Neutrophil (primary cell): Measurements from ENCODE around the gene EPN2.
"Not testable (repeated sequence)": the region's sequence is repeated elsewhere in the genome, so short reads cannot be mapped to it uniquely, and the experiment has no call there.

ENCODE experiments used
- H3K27ac ChIP-seq: fragments of 200-600 bp; sonication (generic); 2 replicates; pipeline ENCODE4 v1.5.1; 2016; ENCODE audit warnings: mild to moderate bottlenecking, moderate library complexity
- H3K27me3 ChIP-seq: fragments of 200-600 bp; sonication (generic); 2 replicates; pipeline ENCODE4 v1.6.0; 2016; ENCODE audit warnings: mild to moderate bottlenecking
- H3K36me3 ChIP-seq: fragments of 200-600 bp; sonication (generic); 2 replicates; pipeline ENCODE4 v1.5.1; 2017
- H3K4me1 ChIP-seq, 2 experiments: fragments of 200-600 bp in 1 of 2; sonication (generic) in 1 of 2; 1 replicate in 1 of 2; 2 replicates in 1 of 2; pipeline versions ENCODE4 v1.5.1 to v1.6.1; 2013 to 2016; ENCODE audit warnings: low read depth in 1 of 2, low read length in 1 of 2, mild to moderate bottlenecking in 1 of 2, moderate library complexity in 1 of 2; ENCODE audit not compliant: control insufficient read depth in 1 of 2, insufficient read depth in 1 of 2
- H3K4me3 ChIP-seq, 2 experiments: fragments of 200-600 bp in 1 of 2; sonication (generic) in 1 of 2; 1 replicate in 1 of 2; 2 replicates in 1 of 2; pipeline ENCODE4 v1.5.1; 2013 to 2016; ENCODE audit warnings: low read depth in 1 of 2, low read length in 1 of 2, mild to moderate bottlenecking in 1 of 2, moderate library complexity in 1 of 2
- H3K9me3 ChIP-seq: fragments of 200-600 bp; sonication (generic); 2 replicates; pipeline ENCODE4 v1.5.1; 2016
- CTCF ChIP-seq: fragments of 200-600 bp; sonication (generic); IDR thresholded peaks from 2 replicates; pipeline ENCODE4 v1.5.1; 2016; ENCODE audit warnings: antibody characterized with exemption

EPN2 gene

GRCh38 chr17:19226610-19227588, 10.3 kb upstream of the EPN2 start:
- H3K27me3 ChIP-seq, H3K36me3 ChIP-seq, H3K4me3 ChIP-seq, H3K9me3 ChIP-seq, H3K27ac ChIP-seq, H3K4me1 ChIP-seq: not testable (repeated sequence)

GRCh38 chr17:19234676-19235075, 2.5 kb upstream of the EPN2 start:
- not testable (repeated sequence) for H3K9me3 ChIP-seq, H3K36me3 ChIP-seq, H3K27ac ChIP-seq, H3K4me3 ChIP-seq
- peaks cover 26% of the 10 kb centered on the region for H3K27me3 ChIP-seq
- H3K4me1 ChIP-seq: peaks cover 7 to 11% of the 10 kb centered on the region in 2 experiments

- H3K4me1 ChIP-seq: peaks cover 7 to 11% of the 10 kb centered on the region in 2 experiments
- not testable (repeated sequence) for H3K4me3 ChIP-seq, H3K36me3 ChIP-seq, H3K27ac ChIP-seq, H3K9me3 ChIP-seq
- H3K27me3 ChIP-seq: peaks cover 45% of the 10 kb centered on the region
These were observed 621 bp upstream of the EPN2 start for GRCh38 chr17:19236351-19237138.

GRCh38 chr17:19237389-19238166, 412 bp downstream of the EPN2 start:
- TF ChIP-seq CTCF: no peak
- Histone ChIP-seq H3K4me3 (peak overlapping the region; percentile 80 to 86), H3K27ac (no peak overlapping the region)

GRCh38 chr17:19238167-19238505, 970 bp downstream of the EPN2 start:
- Histone ChIP-seq H3K36me3 (no peaks in the 10 kb centered on the region), H3K4me3 (peak overlapping the region; percentile 80 to 86), H3K27me3 (peaks cover 56% of the 10 kb centered on the region), H3K27ac (no peak overlapping the region), H3K4me1 (peaks cover 7 to 11% of the 10 kb centered on the region in 2 experiments), H3K9me3 (no peaks in the 10 kb centered on the region)
- no peak for TF ChIP-seq CTCF

More at GRCh38 chr17:19237389-19238166, 412 bp downstream of the EPN2 start:
- Histone ChIP-seq H3K9me3 (no peaks in the 10 kb centered on the region), H3K27me3 (peaks cover 53% of the 10 kb centered on the region), H3K36me3 (no peaks in the 10 kb centered on the region), H3K4me1 (peaks cover 7 to 11% of the 10 kb centered on the region in 2 experiments)

- no peak overlapping the region for H3K27ac ChIP-seq
- no peak overlapping the region for H3K4me3 ChIP-seq
- H3K27me3 ChIP-seq: peaks cover 62% of the 10 kb centered on the region
- peaks cover 7 to 11% of the 10 kb centered on the region in 2 experiments for H3K4me1 ChIP-seq
- no peaks in the 10 kb centered on the region for H3K9me3 ChIP-seq
- H3K36me3 ChIP-seq: no peaks in the 10 kb centered on the region
- no peak for TF ChIP-seq CTCF
These were observed 2.4 kb downstream of the EPN2 start for GRCh38 chr17:19239544-19239943.
